ENCODE data around the gene ZBTB32. TPM values are rescaled to one million over a fixed set of nuclear protein-coding genes. Genes with fewer than 3 reads are reported as not detected.

Gene ZBTB32
- total RNA-seq, 2 donors from 2014 or later, result not detected

GRCh38 chr19:35731353-35731752 is 27.0 kb downstream of the ZBTB32 start:
- Histone ChIP-seq H3K27me3 (no peaks in the 10 kb centered on the region), H3K36me3 (replicated peaks in 1 of 2; ENCODE audit: insufficient read depth in 1 of 2, low read depth in 2 of 2) (peaks cover 5 to 50% of the 10 kb centered on the region in 2 donors), H3K4me3 (no peak overlapping the region), H3K9me3 (no peaks in the 10 kb centered on the region), H3K4me1 (no peaks in the 10 kb centered on the region), H3K27ac (no peak overlapping the region)
- WGBS, 2 donors, result 93% methylated on average over 9 of the region's 9 CpGs
- DNase-seq, result no peak
- intact Hi-C loops (cut with DNase I), result no loop called here
- no peak for ATAC-seq
- TF ChIP-seq POLR2A (IDR thresholded peaks at IDR 0.05), result no peak
- TF ChIP-seq, protein P1, sequence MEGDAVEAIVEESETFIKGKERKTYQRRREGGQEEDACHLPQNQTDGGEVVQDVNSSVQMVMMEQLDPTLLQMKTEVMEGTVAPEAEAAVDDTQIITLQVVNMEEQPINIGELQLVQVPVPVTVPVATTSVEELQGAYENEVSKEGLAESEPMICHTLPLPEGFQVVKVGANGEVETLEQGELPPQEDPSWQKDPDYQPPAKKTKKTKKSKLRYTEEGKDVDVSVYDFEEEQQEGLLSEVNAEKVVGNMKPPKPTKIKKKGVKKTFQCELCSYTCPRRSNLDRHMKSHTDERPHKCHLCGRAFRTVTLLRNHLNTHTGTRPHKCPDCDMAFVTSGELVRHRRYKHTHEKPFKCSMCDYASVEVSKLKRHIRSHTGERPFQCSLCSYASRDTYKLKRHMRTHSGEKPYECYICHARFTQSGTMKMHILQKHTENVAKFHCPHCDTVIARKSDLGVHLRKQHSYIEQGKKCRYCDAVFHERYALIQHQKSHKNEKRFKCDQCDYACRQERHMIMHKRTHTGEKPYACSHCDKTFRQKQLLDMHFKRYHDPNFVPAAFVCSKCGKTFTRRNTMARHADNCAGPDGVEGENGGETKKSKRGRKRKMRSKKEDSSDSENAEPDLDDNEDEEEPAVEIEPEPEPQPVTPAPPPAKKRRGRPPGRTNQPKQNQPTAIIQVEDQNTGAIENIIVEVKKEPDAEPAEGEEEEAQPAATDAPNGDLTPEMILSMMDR (IDR thresholded peaks at IDR 0.05), result no peak

GRCh38 chr19:35731779-35732405 is 27.5 kb downstream of the ZBTB32 start:
- DNase-seq, result no peak

DNA sequence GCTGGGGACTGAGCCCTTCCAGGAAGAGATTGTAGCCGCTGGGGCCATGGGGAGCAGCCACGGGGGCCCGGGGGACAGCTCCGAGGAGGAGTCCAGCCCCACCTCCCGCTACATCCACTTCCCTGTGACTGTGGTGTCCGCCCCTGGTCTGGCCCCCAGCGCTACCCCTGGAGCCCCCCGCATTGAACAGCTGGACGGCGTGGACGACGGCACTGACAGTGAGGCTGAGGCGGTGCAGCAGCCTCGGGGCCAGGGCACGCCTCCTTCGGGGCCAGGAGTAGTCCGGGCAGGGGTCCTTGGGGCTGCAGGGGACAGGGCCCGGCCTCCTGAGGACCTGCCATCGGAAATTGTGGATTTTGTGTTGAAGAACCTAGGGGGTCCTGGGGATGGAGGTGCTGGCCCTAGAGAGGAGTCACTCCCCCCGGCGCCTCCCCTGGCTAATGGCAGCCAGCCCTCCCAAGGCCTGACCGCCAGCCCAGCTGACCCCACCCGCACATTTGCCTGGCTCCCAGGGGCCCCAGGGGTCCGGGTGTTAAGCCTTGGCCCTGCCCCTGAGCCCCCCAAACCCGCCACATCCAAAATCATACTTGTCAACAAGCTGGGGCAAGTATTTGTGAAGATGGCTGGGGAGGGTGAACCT is 28.3 kb downstream of the ZBTB32 start:
- Histone ChIP-seq H3K4me3 (no peak overlapping the region), H3K9me3 (no peaks in the 10 kb centered on the region), H3K27ac (no peak overlapping the region), H3K36me3 (replicated peaks in 1 of 2; ENCODE audit: insufficient read depth in 1 of 2, low read depth in 2 of 2) (peaks cover 5 to 45% of the 10 kb centered on the region in 2 donors), H3K4me1 (no peaks in the 10 kb centered on the region), H3K27me3 (no peaks in the 10 kb centered on the region)
- intact Hi-C loops (cut with DNase I), result no loop called here
- ATAC-seq, result no peak
- DNase-seq, result no peak
- WGBS, 2 donors, result 91% methylated on average over 22 of the region's 25 CpGs; no CpG with 5 or more reads in 1 of the 2 donors
- TF ChIP-seq, protein P1 (IDR thresholded peaks at IDR 0.05), result no peak
- TF ChIP-seq POLR2A (IDR thresholded peaks at IDR 0.05), result no peak

More at GRCh38 chr19:35731779-35732405, 27.5 kb downstream of the ZBTB32 start:
- Histone ChIP-seq H3K9me3 (no peaks in the 10 kb centered on the region), H3K4me3 (no peak overlapping the region), H3K27ac (no peak overlapping the region), H3K36me3 (replicated peaks in 1 of 2; ENCODE audit: insufficient read depth in 1 of 2, low read depth in 2 of 2) (peaks cover 5 to 50% of the 10 kb centered on the region in 2 donors), H3K27me3 (no peaks in the 10 kb centered on the region), H3K4me1 (no peaks in the 10 kb centered on the region)
- intact Hi-C loops (cut with DNase I), result no loop called here
- no peak for ATAC-seq
- TF ChIP-seq POLR2A (IDR thresholded peaks at IDR 0.05), result no peak
- TF ChIP-seq, protein P1 (IDR thresholded peaks at IDR 0.05), result no peak
- WGBS, 2 donors, result 89 to 90% methylated on average over 17 to 20 of the region's 21 CpGs

- no peak for TF ChIP-seq POLR2A (IDR thresholded peaks at IDR 0.05)
- TF ChIP-seq, protein P1 (IDR thresholded peaks at IDR 0.05), result no peak
- Histone ChIP-seq H3K36me3 (replicated peaks in 1 of 2; ENCODE audit: insufficient read depth in 1 of 2, low read depth in 2 of 2) (peaks cover 8 to 44% of the 10 kb centered on the region in 2 donors), H3K9me3 (no peaks in the 10 kb centered on the region), H3K27me3 (no peaks in the 10 kb centered on the region), H3K27ac (no peak overlapping the region), H3K4me1 (no peaks in the 10 kb centered on the region), H3K4me3 (no peak overlapping the region)
- intact Hi-C loops (cut with DNase I), result no loop called here
- WGBS, 2 donors, result 90 to 92% methylated on average over 22 to 30 of the region's 35 CpGs
- DNase-seq (no peak), ATAC-seq (no peak)
These were observed 29.1 kb downstream of the ZBTB32 start for GRCh38 chr19:35733180-35734125.
